ENCODE results near the gene CAMSAP1. TPM values are rescaled to one million over a fixed set of nuclear protein-coding genes. Genes with fewer than 3 reads are reported as not detected.

CAMSAP1 gene
- polyA plus RNA-seq, 3 donors = 0.71 to 9.0 (median 0.75) TPM

GRCh38 chr9:135923508-135923907 is 16.2 kb upstream of the CAMSAP1 start:
- Mint-ChIP-seq H3K27ac (no peak overlapping the region), H3K4me3 (no peak overlapping the region), H3K36me3 (peaks cover 8 to 31% of the 10 kb centered on the region in 2 donors), H3K27me3 (ENCODE audit: low read depth in 3 of 3) (peaks cover 0 to 2% (median 0%) of the 10 kb centered on the region in 3 donors), H3K9me3 (peaks cover 6 to 16% (median 12%) of the 10 kb centered on the region in 7 donors), H3K4me1 (peaks cover 16% of the 10 kb centered on the region)
- 97% methylated on average over 11 of the region's 13 CpGs for WGBS (ENCODE audit: insufficient coverage)
- Histone ChIP-seq H3K79me2 (ENCODE audit: insufficient read depth, low read length) (no peaks in the 10 kb centered on the region), H3K4me2 (replicated peaks; ENCODE audit: extremely low read depth, low read length, poor library complexity, severe bottlenecking) (no peak overlapping the region), H3K27me3 (ENCODE audit: control insufficient read depth in 2 of 2, insufficient read depth in 2 of 2, low read length in 2 of 2) (no peaks in the 10 kb centered on the region), H3K27ac (ENCODE audit: low read depth in 1 of 2, low read length in 2 of 2) (no peak overlapping the region), H3K9ac (ENCODE audit: insufficient read depth, low read length, poor library complexity, severe bottlenecking) (no peak overlapping the region), H2AFZ (ENCODE audit: insufficient read depth, low read depth, low read length, poor library complexity, severe bottlenecking) (no peak overlapping the region), H3K36me3 (replicated peaks in 1 of 2; ENCODE audit: control insufficient read depth in 1 of 2, insufficient read depth in 2 of 2, low read length in 2 of 2) (peaks cover 0 to 12% of the 10 kb centered on the region in 2 donors), H3K9me3 (replicated peaks in 1 of 2; ENCODE audit: control insufficient read depth in 1 of 2, insufficient read depth in 1 of 2, low read length in 2 of 2) (peaks cover 8 to 12% of the 10 kb centered on the region in 2 donors), H4K20me1 (ENCODE audit: insufficient read depth, low read length) (peaks cover 24% of the 10 kb centered on the region), H3K4me3 (replicated peaks in 1 of 3; ENCODE audit: low read depth in 2 of 3, low read length in 3 of 3) (no peak overlapping the region), H3K4me1 (ENCODE audit: control insufficient read depth in 1 of 2, insufficient read depth in 2 of 2, low read length in 2 of 2) (peaks cover 15 to 18% of the 10 kb centered on the region in 2 donors)
- no peak for DNase-seq
- TF ChIP-seq, protein P1, sequence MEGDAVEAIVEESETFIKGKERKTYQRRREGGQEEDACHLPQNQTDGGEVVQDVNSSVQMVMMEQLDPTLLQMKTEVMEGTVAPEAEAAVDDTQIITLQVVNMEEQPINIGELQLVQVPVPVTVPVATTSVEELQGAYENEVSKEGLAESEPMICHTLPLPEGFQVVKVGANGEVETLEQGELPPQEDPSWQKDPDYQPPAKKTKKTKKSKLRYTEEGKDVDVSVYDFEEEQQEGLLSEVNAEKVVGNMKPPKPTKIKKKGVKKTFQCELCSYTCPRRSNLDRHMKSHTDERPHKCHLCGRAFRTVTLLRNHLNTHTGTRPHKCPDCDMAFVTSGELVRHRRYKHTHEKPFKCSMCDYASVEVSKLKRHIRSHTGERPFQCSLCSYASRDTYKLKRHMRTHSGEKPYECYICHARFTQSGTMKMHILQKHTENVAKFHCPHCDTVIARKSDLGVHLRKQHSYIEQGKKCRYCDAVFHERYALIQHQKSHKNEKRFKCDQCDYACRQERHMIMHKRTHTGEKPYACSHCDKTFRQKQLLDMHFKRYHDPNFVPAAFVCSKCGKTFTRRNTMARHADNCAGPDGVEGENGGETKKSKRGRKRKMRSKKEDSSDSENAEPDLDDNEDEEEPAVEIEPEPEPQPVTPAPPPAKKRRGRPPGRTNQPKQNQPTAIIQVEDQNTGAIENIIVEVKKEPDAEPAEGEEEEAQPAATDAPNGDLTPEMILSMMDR (IDR thresholded peaks at IDR 0.05) = no peak
- intact Hi-C loops (cut with micrococcal nuclease) = no loop called here

DNA sequence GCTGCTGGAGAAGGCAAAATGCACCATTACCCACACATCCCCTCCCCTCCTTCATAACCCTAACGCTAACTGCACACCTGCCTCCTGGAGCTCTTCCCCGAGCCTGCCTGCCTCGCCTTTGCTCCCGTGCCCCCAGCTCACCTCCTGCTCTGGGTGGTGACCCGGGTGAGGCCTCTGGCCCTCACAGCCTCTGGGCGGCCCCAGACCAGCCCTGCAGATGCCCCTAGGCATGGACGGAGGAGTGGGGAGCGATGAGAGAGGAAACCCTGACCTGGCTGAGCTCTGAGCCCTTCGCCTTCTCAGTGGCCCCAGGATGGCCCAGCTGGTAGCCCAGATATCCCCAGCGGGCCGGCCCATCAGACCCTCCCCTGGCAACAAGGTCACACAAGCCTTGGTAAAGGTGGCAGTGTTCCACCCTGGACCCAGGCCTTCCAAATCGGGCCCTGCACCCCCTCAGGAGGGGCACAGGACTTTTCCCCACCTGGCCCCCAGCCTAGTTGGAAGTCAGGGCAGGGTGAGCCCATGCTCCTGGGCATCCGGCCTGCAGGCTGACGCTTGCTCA is 14.5 kb upstream of the CAMSAP1 start:
- no peak overlapping the region for H2AFZ ChIP-seq (ENCODE audit: insufficient read depth, low read depth, low read length, poor library complexity, severe bottlenecking)
- H3K4me2 ChIP-seq (replicated peaks; ENCODE audit: extremely low read depth, low read length, poor library complexity, severe bottlenecking) = no peak overlapping the region
- Mint-ChIP-seq H3K4me1 (peaks cover 5% of the 10 kb centered on the region), H3K27me3 (ENCODE audit: low read depth in 3 of 3) (peaks cover 0 to 2% (median 0%) of the 10 kb centered on the region in 3 donors), H3K36me3 (peaks cover 8 to 34% of the 10 kb centered on the region in 2 donors), H3K4me3 (no peak overlapping the region), H3K9me3 (peaks cover 10 to 32% (median 27%) of the 10 kb centered on the region in 7 donors), H3K27ac (no peak overlapping the region)
- no peak overlapping the region for H3K4me3 ChIP-seq (replicated peaks in 1 of 3; ENCODE audit: low read depth in 2 of 3, low read length in 3 of 3)
- H3K79me2 ChIP-seq (ENCODE audit: insufficient read depth, low read length) = no peaks in the 10 kb centered on the region
- intact Hi-C loops (cut with micrococcal nuclease) = no loop called here
- peaks cover 6% of the 10 kb centered on the region in 2 donors for H3K4me1 ChIP-seq (ENCODE audit: control insufficient read depth in 1 of 2, insufficient read depth in 2 of 2, low read length in 2 of 2)
- H3K9me3 ChIP-seq (replicated peaks in 1 of 2; ENCODE audit: control insufficient read depth in 1 of 2, insufficient read depth in 1 of 2, low read length in 2 of 2) = peaks cover 21 to 26% of the 10 kb centered on the region in 2 donors
- H3K27ac ChIP-seq (ENCODE audit: low read depth in 1 of 2, low read length in 2 of 2) = no peak overlapping the region
- DNase-seq = no peak
- H3K27me3 ChIP-seq (ENCODE audit: control insufficient read depth in 2 of 2, insufficient read depth in 2 of 2, low read length in 2 of 2) = no peaks in the 10 kb centered on the region
- no peak overlapping the region for H3K9ac ChIP-seq (ENCODE audit: insufficient read depth, low read length, poor library complexity, severe bottlenecking)
- WGBS (ENCODE audit: insufficient coverage) = 94% methylated on average over 9 of the region's 14 CpGs
- TF ChIP-seq, protein P1 (IDR thresholded peaks at IDR 0.05) = no peak
- peaks cover 0 to 12% of the 10 kb centered on the region in 2 donors for H3K36me3 ChIP-seq (replicated peaks in 1 of 2; ENCODE audit: control insufficient read depth in 1 of 2, insufficient read depth in 2 of 2, low read length in 2 of 2)
- H4K20me1 ChIP-seq (ENCODE audit: insufficient read depth, low read length) = peaks cover 10% of the 10 kb centered on the region

All from CD14-positive monocyte (primary cell).